Activated T-cell treated with anti-CD3 and anti-CD28 coated beads for 48 hours (primary cell): ENCODE data around the gene PPM1L.
"Not testable (repeated sequence)": the region's sequence is repeated elsewhere in the genome, so short reads cannot be mapped to it uniquely, and the experiment has no call there.

ENCODE experiments used
- DNase-seq: peaks from one replicate; pipeline ENCODE4 v3.0.0-alpha.2; 2020; ENCODE audit warnings: low read depth

PPM1L gene

DNA sequence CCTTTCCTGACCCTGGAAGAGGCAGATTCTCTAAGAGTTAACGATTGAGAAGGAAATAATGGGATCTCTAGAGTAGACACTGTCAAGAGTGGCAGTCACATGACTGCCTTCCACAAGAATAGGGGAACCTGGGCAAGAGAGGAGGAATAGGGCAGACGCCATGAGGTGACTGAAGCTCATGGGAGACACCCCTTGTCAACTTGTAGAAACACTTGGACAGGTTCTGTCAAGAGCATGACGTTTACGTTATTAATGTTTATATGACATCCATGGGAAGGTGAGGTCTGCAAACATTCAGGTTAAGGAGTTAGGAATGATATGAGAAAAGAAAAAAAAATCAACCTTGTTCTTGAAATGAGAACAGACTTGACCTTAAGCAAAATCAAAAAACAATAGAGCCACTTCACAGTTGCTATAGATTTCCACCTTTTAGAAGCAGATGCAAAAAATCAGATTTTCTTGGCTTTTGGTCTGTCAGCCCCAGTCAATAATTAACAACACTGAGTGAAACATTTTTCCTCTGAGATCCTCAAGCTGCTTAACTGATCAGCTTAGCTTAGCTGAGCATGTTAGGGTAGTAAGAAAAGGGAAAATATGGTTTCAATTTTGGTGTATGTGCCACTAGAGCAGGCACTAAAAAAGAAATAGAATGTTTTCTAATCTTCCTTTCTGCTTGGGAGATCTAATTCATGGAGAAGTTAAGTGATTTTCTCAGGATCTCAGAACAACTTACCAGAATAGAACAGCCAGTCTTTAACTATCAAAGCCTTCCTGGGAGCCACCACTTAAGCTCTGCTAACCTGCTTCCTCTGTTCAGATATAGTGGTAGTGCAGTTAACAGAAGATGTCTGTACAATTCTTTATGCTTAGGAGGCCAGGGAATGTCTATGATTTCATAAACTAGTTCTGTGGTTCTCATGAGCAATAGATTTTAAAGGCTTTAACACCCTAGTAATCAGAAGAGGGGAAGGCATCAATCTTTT, 232.2 kb downstream of the PPM1L start:
- no peak for DNase-seq

- DNase-seq: no peak
Measured at GRCh38 chr3:160990446-160990845, 234.4 kb downstream of the PPM1L start.

- no peak for DNase-seq
Measured at GRCh38 chr3:160992712-160993111, 236.7 kb downstream of the PPM1L start.

GRCh38 chr3:160996811-160997210, 240.8 kb downstream of the PPM1L start:
- no peak for DNase-seq

DNA sequence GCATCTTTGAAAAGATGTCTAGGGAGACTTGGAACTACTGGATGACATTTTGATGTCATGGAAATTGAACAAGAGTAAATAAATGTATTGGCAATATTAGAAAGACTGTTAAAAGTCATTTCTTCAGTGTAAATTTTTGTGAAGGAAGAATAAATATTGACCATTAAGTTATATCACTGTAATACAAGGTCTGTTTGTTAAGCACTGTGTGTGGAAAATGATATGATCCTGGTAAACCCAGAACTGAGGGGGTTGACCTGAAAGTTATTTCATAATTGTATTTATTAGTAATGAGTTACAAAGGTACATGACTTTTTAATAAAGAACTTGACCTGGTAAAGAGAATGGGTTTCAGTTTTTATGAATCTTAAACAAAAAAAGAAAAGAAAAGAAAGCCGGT, 242.6 kb downstream of the PPM1L start:
- DNase-seq: no peak

DNA sequence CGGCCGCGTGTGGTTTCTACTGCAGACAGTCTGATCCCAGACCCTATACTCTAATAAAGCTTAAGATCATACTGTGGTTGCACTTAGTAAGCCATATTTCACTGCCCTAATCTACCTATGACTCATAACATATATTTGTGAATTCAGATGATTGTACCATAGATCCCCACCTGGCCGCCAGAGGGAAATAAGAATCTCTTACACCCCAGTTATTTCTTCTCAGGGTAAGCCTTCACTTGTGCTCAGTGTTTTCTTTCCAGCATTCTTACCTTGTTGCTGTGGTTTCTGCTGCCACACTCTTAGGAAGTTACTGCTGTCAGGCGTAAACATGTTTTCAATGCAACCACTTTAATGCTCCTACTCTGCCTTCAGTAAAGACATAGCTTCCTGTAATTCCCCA, 243.2 kb downstream of the PPM1L start:
- DNase-seq: no peak

DNA sequence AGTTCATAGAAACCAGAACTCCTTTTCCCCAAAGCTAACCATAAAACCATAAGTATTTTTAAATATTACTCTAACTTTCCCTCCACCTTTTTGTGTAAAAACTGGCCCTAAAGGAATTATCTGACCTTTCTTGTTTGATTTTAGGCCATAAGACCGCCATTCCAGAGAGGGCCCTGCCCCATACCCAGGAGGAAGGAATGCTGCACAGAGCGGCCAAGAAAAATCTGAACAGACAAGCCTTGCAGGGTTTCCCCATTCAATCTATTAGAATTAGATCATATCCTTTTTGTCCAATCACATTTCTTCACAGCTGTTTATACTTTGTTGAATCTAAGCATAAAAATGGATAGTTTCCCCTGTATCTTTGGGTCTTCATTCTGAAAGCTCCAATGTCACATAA, 252.1 kb downstream of the PPM1L start:
- no peak for DNase-seq

DNA sequence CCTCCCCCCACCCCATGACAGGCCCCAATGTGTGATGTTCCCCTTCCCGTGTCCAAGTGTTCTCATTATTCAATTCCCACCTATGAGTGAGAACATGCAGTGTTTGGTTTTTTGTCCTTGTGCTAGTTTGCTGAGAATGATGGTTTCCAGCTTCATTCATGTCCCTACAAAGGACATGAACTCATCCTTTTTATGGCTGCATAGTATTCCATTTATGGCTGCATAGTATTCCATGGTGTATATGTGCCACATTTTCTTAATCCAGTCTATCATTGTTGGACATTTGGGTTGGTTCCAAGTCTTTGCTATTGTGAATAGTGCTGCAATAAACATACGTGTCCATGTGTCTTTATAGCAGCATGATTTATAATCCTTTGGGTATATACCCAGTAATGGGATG, 254.1 kb downstream of the PPM1L start:
- not testable (repeated sequence) for DNase-seq

- DNase-seq: no peak
Measured at GRCh38 chr3:161014843-161015749, 259.1 kb downstream of the PPM1L start.

- no peak for DNase-seq
Measured at GRCh38 chr3:161016417-161017313, 260.6 kb downstream of the PPM1L start.

DNA sequence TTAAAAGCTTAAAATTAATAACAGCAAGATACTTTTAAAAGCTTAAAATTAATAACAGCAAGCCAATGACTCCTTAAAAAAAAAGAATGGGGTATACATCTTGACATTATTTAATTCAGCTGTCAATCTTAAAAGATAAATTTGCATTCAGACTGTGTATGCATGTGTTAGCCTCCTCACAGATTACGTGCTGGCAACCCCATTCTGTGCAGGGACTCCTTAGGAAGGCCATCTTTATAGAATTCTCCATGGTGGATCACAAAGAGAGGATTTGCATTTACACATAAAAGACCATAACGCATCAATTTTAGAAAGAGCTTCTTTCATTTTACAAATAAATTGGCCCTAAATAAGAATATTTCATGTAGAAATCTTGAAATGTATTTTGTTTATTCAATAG, 261.9 kb downstream of the PPM1L start:
- no peak for DNase-seq

GRCh38 chr3:161020256-161020655, 264.2 kb downstream of the PPM1L start:
- DNase-seq: no peak

- no peak for DNase-seq
Measured at GRCh38 chr3:161025911-161026310, 269.9 kb downstream of the PPM1L start.

DNA sequence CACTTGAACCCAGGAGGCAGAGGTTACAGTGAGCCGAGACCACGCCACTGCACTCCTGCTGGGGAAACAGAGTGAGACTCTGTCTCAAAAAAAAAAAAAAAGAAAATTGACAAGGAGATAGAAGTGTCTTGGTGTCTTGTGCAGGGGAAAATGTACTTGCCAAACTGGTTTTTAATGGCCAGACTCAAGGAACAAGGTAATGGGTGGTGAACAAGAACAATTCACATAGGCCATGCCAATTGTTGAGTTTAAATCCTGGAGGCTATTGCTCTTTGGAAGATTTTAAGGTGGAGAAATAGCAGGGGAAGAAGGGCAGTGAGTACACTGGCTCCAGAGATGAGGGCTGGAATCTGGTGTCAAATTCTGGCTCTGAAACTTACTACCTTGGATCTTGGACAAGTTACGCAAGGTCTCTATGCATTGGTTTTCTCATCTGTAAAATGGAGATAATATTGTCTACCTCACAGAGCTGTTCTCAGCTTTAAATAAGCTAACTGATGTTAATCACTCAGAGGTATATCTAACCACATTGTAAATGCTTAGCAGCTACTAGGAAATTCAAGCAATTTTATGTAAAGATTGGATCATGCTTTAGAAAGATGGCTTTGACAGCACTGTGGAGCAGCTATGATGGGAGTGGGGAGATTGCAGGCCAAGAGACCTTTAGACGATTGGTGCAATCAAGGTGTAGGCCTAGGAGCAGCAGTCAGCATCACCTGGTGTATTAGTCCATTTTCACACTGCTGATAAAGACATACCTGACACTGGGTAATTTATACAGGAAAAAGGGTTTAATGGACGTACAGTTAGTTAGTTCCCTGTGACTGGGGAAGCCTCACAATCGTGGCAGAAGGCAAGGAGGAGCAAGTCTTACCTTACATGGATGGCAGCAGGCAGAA, 270.8 kb downstream of the PPM1L start:
- no peak for DNase-seq

GRCh38 chr3:161028555-161029153, 272.6 kb downstream of the PPM1L start:
- DNase-seq: no peak

DNA sequence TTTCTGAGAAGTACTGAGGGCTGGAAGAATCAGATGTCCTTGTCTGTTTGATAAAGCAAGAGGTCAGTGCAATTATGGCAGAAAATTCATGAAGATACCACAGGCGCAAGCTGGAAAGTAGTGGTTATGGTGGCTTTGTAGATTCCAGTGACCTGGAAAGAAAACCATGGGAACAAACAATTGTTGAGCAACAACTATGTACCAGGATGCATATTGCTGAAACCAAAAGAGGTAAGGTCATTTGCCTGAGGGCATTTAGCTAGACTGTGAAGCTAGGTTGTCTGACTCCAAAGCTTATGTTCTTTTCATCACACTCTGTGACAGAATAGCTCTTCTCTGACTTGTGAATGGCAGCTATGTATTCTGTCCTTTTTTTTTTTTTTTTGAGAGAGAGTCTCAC, 275.1 kb downstream of the PPM1L start:
- no peak for DNase-seq

DNA sequence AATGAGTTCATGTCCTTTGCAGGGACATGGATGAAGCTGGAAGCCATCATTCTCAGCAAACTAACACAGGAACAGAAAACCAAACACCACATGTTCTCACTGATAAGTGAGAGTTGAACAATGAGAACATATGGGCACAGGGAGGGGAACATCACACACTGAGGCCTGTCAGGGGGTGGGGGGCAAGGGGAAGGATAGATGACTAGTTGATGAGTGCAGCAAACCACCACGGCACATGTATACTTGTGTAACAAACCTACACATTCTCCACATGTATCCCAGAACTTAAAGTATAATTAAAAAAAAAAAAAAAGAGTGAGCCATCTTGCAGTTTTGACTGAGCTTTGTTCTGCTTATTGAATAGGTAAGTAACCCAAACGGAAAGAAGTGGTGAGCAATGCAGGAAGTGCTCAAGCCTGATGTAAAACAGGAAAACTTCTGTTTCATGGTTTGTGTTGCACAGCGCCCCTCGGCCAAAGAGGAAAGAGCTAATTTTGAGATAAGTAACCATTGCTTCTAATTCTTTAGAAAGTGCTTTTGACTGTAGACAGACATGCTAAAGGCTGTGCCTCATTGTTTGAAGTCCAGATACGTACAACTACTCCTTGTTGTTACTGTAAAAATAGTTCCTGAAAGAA, 279.0 kb downstream of the PPM1L start:
- peak; percentile 4 for DNase-seq

DNA sequence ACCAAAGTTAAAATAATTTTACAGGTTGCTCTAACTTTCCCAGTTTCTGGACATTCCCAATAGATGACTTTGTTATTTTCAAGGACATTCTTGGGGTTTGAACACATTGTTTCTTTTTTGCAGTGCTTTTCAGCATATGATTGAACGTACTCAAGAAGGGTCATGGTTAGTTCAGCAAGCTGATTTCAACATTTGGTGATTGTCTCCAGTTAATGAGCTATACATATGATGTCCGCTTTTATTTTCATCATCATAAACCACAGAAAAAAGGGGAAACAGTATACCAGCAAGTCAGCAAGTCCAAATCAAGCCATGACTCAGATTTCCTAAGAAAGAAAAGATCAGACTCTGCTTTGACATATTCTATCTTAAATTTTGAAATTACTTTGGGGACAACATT, 279.7 kb downstream of the PPM1L start:
- DNase-seq: no peak

DNA sequence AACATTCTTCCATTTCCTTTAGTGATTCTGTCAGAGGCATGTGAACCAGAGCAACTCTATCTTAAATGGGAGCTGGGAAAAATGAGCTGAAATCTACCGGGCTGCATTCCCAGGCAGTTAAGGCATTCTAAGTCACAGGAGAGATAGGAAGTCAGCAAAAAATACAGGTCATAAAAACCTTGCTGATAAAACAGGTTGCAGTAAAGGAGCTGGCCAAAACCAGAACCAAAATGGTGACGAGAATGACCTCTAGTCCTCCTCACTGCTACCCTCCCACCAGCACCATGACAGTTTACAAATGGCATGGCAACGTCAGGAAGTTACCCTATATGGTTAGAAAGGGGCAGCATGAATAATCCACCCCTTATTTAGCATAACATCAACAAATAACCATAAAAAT, 282.7 kb downstream of the PPM1L start:
- DNase-seq: no peak

- DNase-seq: no peak
Measured at GRCh38 chr3:161042023-161042501, 286.0 kb downstream of the PPM1L start.
